HepG2 (cell line): ENCODE measurements around the gene FBN2. TPM values are rescaled to one million over a fixed set of nuclear protein-coding genes. Genes with fewer than 3 reads are reported as not detected.

Experiments used
- ATAC-seq: fragments of 200-7000 bp; cut with Tn5 transposase; 3 replicates; pipeline ENCODE4 v1.9.1; 2020; ENCODE audit warnings: mild to moderate bottlenecking, moderate library complexity
- BruUV-seq: library from RNA; stranded (reverse); fragments of 400-500 nt; replicated peaks from 2 replicates; lab custom pipeline; 2021; lab: Mats Ljungman, UMichigan
- CTCF ChIA-PET: fragments of 300-600 bp; formaldehyde crosslinking; extraction: SDS; loops from one replicate; lab custom pipeline; 2021; ENCODE audit warnings: low total read pairs, inconsistent platforms, low intra/inter-chr PET ratio; lab: Yijun Ruan, JAX
- POLR2A ChIA-PET: fragments of 350-600 bp; sonication (Branson Sonifier 250); formaldehyde crosslinking; loops from one replicate; lab custom pipeline; 2020; ENCODE audit warnings: antibody characterized with exemption, inconsistent platforms; lab: Yijun Ruan, JAX
- DNase-seq: peaks from one replicate; pipeline ENCODE4 v3.0.0-alpha.2; 2015; ENCODE audit warnings: low spot score
- FAIRE-seq: peaks from 3 replicates; lab custom pipeline; 2011; peaks lifted over from hg19 to GRCh38; lab: Jason Lieb, UNC
- H2AFZ ChIP-seq: one replicate; pipeline ENCODE4 v1.6.1; 2011; ENCODE audit warnings: low read length, inconsistent platforms
- H3K27ac ChIP-seq: fragments of 300-600 bp; 3 replicates; pipeline ENCODE4 v1.8.0; 2011; ENCODE audit warnings: mixed run types, mild to moderate bottlenecking, mixed read lengths, low read length, inconsistent platforms; ENCODE audit not compliant: insufficient read depth; ENCODE audit errors: extremely low read length
- H3K27me3 ChIP-seq, 2 experiments: fragments of 200-600 bp in 1 of 2; 2 replicates in 1 of 2; 3 replicates in 1 of 2; pipeline versions ENCODE4 v1.6.0 to v1.8.0; 2011; ENCODE audit warnings: low read length in 2 of 2, mild to moderate bottlenecking in 2 of 2, moderate library complexity in 2 of 2, inconsistent platforms in 1 of 2; ENCODE audit not compliant: insufficient read depth in 2 of 2, control insufficient read depth in 1 of 2
- H3K36me3 ChIP-seq, 2 experiments: fragments of 200-600 bp in 1 of 2; replicated peaks in 1 of 2; 2 replicates in 1 of 2; 3 replicates in 1 of 2; pipeline versions ENCODE4 v1.5.1 to v1.8.0; 2011; ENCODE audit warnings: low read length in 2 of 2, inconsistent platforms in 1 of 2; ENCODE audit not compliant: insufficient read depth in 2 of 2, control insufficient read depth in 1 of 2
- H3K4me1 ChIP-seq: 2 replicates; pipeline ENCODE4 v1.5.1; 2012; ENCODE audit warnings: low read length, inconsistent platforms; ENCODE audit not compliant: insufficient read depth
- H3K4me2 ChIP-seq: 2 replicates; pipeline ENCODE4 v1.6.0; 2011; ENCODE audit warnings: low read depth, low read length, inconsistent platforms
- H3K4me3 ChIP-seq, 3 experiments: fragments of 200-600 bp in 1 of 3; sonication (generic), shearing (Covaris generic) in 1 of 3; replicated peaks in 1 of 3; 2 replicates each; pipeline ENCODE4 v1.5.1; 2011 to 2016; ENCODE audit warnings: low read length in 3 of 3, inconsistent platforms in 2 of 3, low read depth in 2 of 3, mild to moderate bottlenecking in 2 of 3, control low read depth in 1 of 3, mixed read lengths in 1 of 3; ENCODE audit not compliant: insufficient read depth in 1 of 3
- H3K79me2 ChIP-seq: one replicate; pipeline ENCODE4 v1.6.1; 2011; ENCODE audit warnings: low read length, inconsistent platforms; ENCODE audit not compliant: insufficient read depth
- H3K9ac ChIP-seq: 2 replicates; pipeline ENCODE4 v1.6.0; 2011; ENCODE audit warnings: mild to moderate bottlenecking, low read depth, low read length, inconsistent platforms; ENCODE audit not compliant: insufficient read depth
- H3K9me3 ChIP-seq: 2 replicates; pipeline ENCODE4 v1.5.1; 2012; ENCODE audit warnings: mild to moderate bottlenecking, low read length
- H4K20me1 ChIP-seq: 2 replicates; pipeline ENCODE4 v1.6.0; 2011; ENCODE audit warnings: inconsistent platforms, mild to moderate bottlenecking, low read length, moderate library complexity; ENCODE audit not compliant: insufficient read depth
- ELF4 ChIP-seq: sonication (generic); formaldehyde crosslinking; IDR thresholded peaks from 2 replicates; pipeline ENCODE4 v1.5.0; 2020; ENCODE audit warnings: missing genetic modification reagents, mild to moderate bottlenecking, moderate library complexity, borderline replicate concordance
- HNF4G ChIP-seq, 2 experiments: sonication (generic) in 1 of 2; formaldehyde crosslinking in 1 of 2; IDR thresholded peaks; 2 replicates each; pipeline versions ENCODE4 v1.4.0 to v1.6.1; 2011 to 2020; ENCODE audit warnings: borderline replicate concordance in 2 of 2, low read depth in 2 of 2, mild to moderate bottlenecking in 2 of 2, low read length in 1 of 2, missing genetic modification reagents in 1 of 2, moderate library complexity in 1 of 2
- HOXA5 ChIP-seq: sonication (generic); formaldehyde crosslinking; IDR thresholded peaks from 2 replicates; pipeline ENCODE4 v1.4.0; 2020; ENCODE audit warnings: missing genetic modification reagents
- ISX ChIP-seq: sonication (generic); formaldehyde crosslinking; conservative IDR thresholded peaks from 2 replicates; pipeline ENCODE4 v1.5.0; 2020; ENCODE audit warnings: missing genetic modification reagents
- MATR3 ChIP-seq: sonication (generic); formaldehyde crosslinking; IDR thresholded peaks from 2 replicates; pipeline ENCODE4 v1.4.0; 2020; ENCODE audit warnings: missing genetic modification reagents
- MED8 ChIP-seq: sonication (generic); formaldehyde crosslinking; IDR thresholded peaks from 2 replicates; pipeline ENCODE4 v1.8.1; 2023; ENCODE audit warnings: mild to moderate bottlenecking, missing genetic modification reagents; ENCODE audit not compliant: insufficient replicate concordance
- MIER2 ChIP-seq: IDR thresholded peaks from 2 replicates; pipeline ENCODE4 v1.6.1; 2016; ENCODE audit warnings: missing biosample characterization, missing genetic modification reagents
- NBN ChIP-seq: fragments of 450-650 bp; conservative IDR thresholded peaks from 2 replicates; pipeline ENCODE4 v1.6.1; 2017
- PAWR ChIP-seq: sonication (generic); formaldehyde crosslinking; IDR thresholded peaks from 2 replicates; pipeline ENCODE4 v1.4.0; 2020; ENCODE audit warnings: missing genetic modification reagents, mild to moderate bottlenecking, borderline replicate concordance
- RNF2 ChIP-seq: fragments of 450-650 bp; conservative IDR thresholded peaks from 2 replicates; pipeline ENCODE4 v1.6.1; 2016; ENCODE audit warnings: low read depth
- U2AF1 ChIP-seq: fragments of 200-400 bp; formaldehyde crosslinking; optimal IDR thresholded peaks from 2 replicates; pipeline ENCODE3; 2017; ENCODE audit warnings: mild to moderate bottlenecking, low read depth, low read length
- ZBTB21 ChIP-seq: sonication (generic); formaldehyde crosslinking; IDR thresholded peaks from 2 replicates; pipeline ENCODE4 v1.4.0; 2020; ENCODE audit warnings: missing genetic modification reagents
- ZNF317 ChIP-seq: sonication (generic); formaldehyde crosslinking; IDR thresholded peaks from 2 replicates; pipeline ENCODE4 v1.5.0; 2020; ENCODE audit warnings: mild to moderate bottlenecking, missing genetic modification reagents
- ZNF343 ChIP-seq: sonication (generic); formaldehyde crosslinking; IDR thresholded peaks from 2 replicates; pipeline ENCODE4 v1.4.0; 2020; ENCODE audit warnings: mild to moderate bottlenecking, missing genetic modification reagents
- ZNF646 ChIP-seq: sonication (generic); formaldehyde crosslinking; IDR thresholded peaks from 2 replicates; pipeline ENCODE4 v1.9.0; 2021; ENCODE audit warnings: mild to moderate bottlenecking, missing genetic modification reagents
- WGBS: methylation state at CpG from one replicate; pipeline ENCODE4 v1.1.6; 2017; ENCODE audit warnings: low lambda C conversion rate; 5-methylcytosine and 5-hydroxymethylcytosine counted together
- in situ Hi-C: cut with HindIII; loops from 2 replicates; pipeline ENCODE4 v1.10.0; 2017; ENCODE audit warnings: low pct_unique_long_range_greater_than_20kb; ENCODE audit not compliant: extremely low pct_ligation_motif_present
- intact Hi-C: fragments of 100-400 bp; cut with micrococcal nuclease; formaldehyde crosslinking; loops from one replicate; pipeline ENCODE4 v1.10.0; 2022; ENCODE audit not compliant: unreplicated experiment
- polyA plus RNA-seq, 8 experiments: library from polyadenylated mRNA; depleted of rRNA in 3 of 8; stranded (reverse) in 7 of 8; unstranded in 1 of 8; fragments of >200 nt; fragmentation: Illumina TruSeq in 4 of 8; extraction: Trizol in 4 of 8; gene quantifications; 2 replicates each; pipeline versions ENCODE4 v1.2.1 to v1.2.3, GENCODE V29; 2011 to 2016; ENCODE audit warnings: low read depth in 4 of 8, missing spikeins in 1 of 8, mixed read lengths in 1 of 8; ENCODE audit not compliant: insufficient read depth in 1 of 8
- total RNA-seq, 5 experiments: library from RNA; depleted of rRNA; stranded (reverse); fragments of >200 nt; fragmentation: Illumina TruSeq; extraction: Trizol; gene quantifications; 2 replicates each; pipeline ENCODE4 v1.2.3, GENCODE V29; 2016; ENCODE audit warnings: low read depth in 1 of 5
- TF ChIP-seq, protein P1 (sequence below): sonication (generic); formaldehyde crosslinking; IDR thresholded peaks from 2 replicates; pipeline ENCODE4 v1.5.0; 2020; ENCODE audit warnings: mild to moderate bottlenecking, missing genetic modification reagents

FBN2 gene
- total and polyA plus RNA-seq, 2 of the 13 experiments (the other 11 are each of a cell fraction or from before 2014, with no cell fraction given), result not detected

DNA sequence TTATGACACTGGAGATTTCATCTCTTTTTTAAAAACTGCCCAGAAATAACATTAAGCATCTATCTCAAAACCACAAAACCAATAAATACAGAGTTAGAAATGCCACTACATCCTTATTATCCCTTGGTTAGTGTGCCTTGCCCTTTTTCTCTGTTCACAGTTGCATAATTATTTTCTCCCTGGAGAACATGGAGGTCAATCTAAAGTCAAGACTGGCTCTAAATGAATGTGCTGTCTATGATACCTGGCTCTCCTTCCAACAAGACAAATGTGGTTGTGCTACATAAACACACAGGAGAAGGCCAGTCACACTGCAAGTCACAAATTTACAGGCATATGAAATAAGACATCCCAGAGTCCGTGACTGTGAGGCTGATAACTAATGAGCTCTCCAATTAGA is 2.8 kb downstream of the FBN2 start:
- DNase-seq (no peak), FAIRE-seq (no peak), ATAC-seq (no peak)
- Histone ChIP-seq H3K4me3 (no peak overlapping the region), H3K4me1 (no peaks in the 10 kb centered on the region), H3K27ac (no peak overlapping the region), H3K79me2 (no peaks in the 10 kb centered on the region), H3K4me2 (no peak overlapping the region), H3K9ac (no peak overlapping the region), H3K9me3 (no peaks in the 10 kb centered on the region), H4K20me1 (no peaks in the 10 kb centered on the region), H3K27me3 (peaks cover 0 to 20% of the 10 kb centered on the region in 2 experiments; a peak in 3 of 5 replicates), H2AFZ (no peak overlapping the region), H3K36me3 (no peaks in the 10 kb centered on the region)
- intact Hi-C loops, result no loop called here
- POLR2A ChIA-PET, result no interaction called here
- BruUV-seq, result no TSS peak
- no peak for TF ChIP-seq PAWR (CRISPR knock-in tag)
- TF ChIP-seq MIER2 (CRISPR knock-in tag), result no peak
- TF ChIP-seq HNF4G (IDR thresholded peaks at IDR 0.05; ENCODE audit: borderline replicate concordance, low read depth, low read length), result no peak
- no peak for TF ChIP-seq HNF4G (CRISPR knock-in tag; IDR thresholded peaks at IDR 0.05; ENCODE audit: borderline replicate concordance, low read depth)
- TF ChIP-seq HOXA5 (CRISPR knock-in tag), result no peak
- no peak for TF ChIP-seq MATR3 (CRISPR knock-in tag)
- no peak for TF ChIP-seq U2AF1
- TF ChIP-seq ZNF317 (CRISPR knock-in tag), result no peak
- TF ChIP-seq ZNF646, result no peak
- TF ChIP-seq ELF4 (CRISPR knock-in tag), result no peak
- no peak for TF ChIP-seq ISX (CRISPR knock-in tag)
- TF ChIP-seq ZBTB21 (CRISPR knock-in tag), result no peak
- TF ChIP-seq, protein P1, sequence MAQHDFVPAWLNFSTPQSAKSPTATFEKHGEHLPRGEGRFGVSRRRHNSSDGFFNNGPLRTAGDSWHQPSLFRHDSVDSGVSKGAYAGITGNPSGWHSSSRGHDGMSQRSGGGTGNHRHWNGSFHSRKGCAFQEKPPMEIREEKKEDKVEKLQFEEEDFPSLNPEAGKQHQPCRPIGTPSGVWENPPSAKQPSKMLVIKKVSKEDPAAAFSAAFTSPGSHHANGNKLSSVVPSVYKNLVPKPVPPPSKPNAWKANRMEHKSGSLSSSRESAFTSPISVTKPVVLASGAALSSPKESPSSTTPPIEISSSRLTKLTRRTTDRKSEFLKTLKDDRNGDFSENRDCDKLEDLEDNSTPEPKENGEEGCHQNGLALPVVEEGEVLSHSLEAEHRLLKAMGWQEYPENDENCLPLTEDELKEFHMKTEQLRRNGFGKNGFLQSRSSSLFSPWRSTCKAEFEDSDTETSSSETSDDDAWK (CRISPR knock-in tag), result no peak
- no peak for TF ChIP-seq MED8 (CRISPR knock-in tag)
- no peak for TF ChIP-seq ZNF343 (CRISPR knock-in tag)
- no peak for TF ChIP-seq NBN
- no peak for TF ChIP-seq RNF2
- 0% methylated on average over 1 of the region's 1 CpG for WGBS
- CTCF ChIA-PET, result no interaction called here
- in situ Hi-C loops, result no loop called here
